HepG2 (cell line): ENCODE results near the gene FOXS1. TPM values are rescaled to one million over a fixed set of nuclear protein-coding genes. Genes with fewer than 3 reads are reported as not detected.

Experiments used
- CREB1 ChIP-seq, 2 experiments: fragments of 450-650 bp in 1 of 2; IDR thresholded peaks; 2 replicates each; pipeline ENCODE4 v1.6.1; 2016 to 2017; ENCODE audit warnings: control low read depth in 1 of 2, mild to moderate bottlenecking in 1 of 2, missing compliant biosample characterization in 1 of 2, missing genetic modification characterization in 1 of 2
- GTF2F1 ChIP-seq: fragments of 150-350 bp; IDR thresholded peaks from 2 replicates; pipeline ENCODE4 v1.6.1; 2014; ENCODE audit warnings: low read length
- MIER3 ChIP-seq: IDR thresholded peaks from 2 replicates; pipeline ENCODE4 v1.6.1; 2016; ENCODE audit warnings: missing compliant biosample characterization, borderline replicate concordance
- NCOA5 ChIP-seq: sonication (generic); formaldehyde crosslinking; IDR thresholded peaks from 2 replicates; pipeline ENCODE4 v1.4.0; 2020; ENCODE audit warnings: missing genetic modification reagents
- PHF8 ChIP-seq: sonication (generic); formaldehyde crosslinking; IDR thresholded peaks from 2 replicates; pipeline ENCODE4 v1.5.0; 2020; ENCODE audit warnings: missing genetic modification reagents
- SMARCC2 ChIP-seq: fragments of 450-650 bp; IDR thresholded peaks from 2 replicates; pipeline ENCODE4 v1.6.1; 2017; ENCODE audit warnings: antibody characterized with exemption, mild to moderate bottlenecking
- SYNCRIP ChIP-seq: fragments of 200-400 bp; formaldehyde crosslinking; IDR thresholded peaks from 2 replicates; pipeline ENCODE4 v1.6.1; 2018; ENCODE audit warnings: mild to moderate bottlenecking, low read depth, low read length; ENCODE audit not compliant: insufficient read depth
- TAF1 ChIP-seq: sonication (generic); formaldehyde crosslinking; IDR thresholded peaks from 2 replicates; pipeline ENCODE4 v1.4.0; 2020; ENCODE audit warnings: missing genetic modification reagents
- TCF12 ChIP-seq, 2 experiments: fragments of 450-650 bp in 1 of 2; sonication (generic) in 1 of 2; formaldehyde crosslinking in 1 of 2; IDR thresholded peaks; 2 replicates each; pipeline versions ENCODE4 v1.6.1 to v1.8.0; 2017 to 2022; ENCODE audit warnings: antibody characterized with exemption in 1 of 2, mild to moderate bottlenecking in 1 of 2, missing genetic modification reagents in 1 of 2, moderate library complexity in 1 of 2
- ZNF331 ChIP-seq: sonication (generic); formaldehyde crosslinking; IDR thresholded peaks from 2 replicates; pipeline ENCODE4 v1.4.0; 2020; ENCODE audit warnings: missing genetic modification reagents
- ZNF678 ChIP-seq: sonication (generic); formaldehyde crosslinking; IDR thresholded peaks from 2 replicates; pipeline ENCODE4 v1.4.0; 2020; ENCODE audit warnings: mild to moderate bottlenecking, missing genetic modification reagents
- polyA plus RNA-seq, 8 experiments: library from polyadenylated mRNA; depleted of rRNA in 3 of 8; stranded (reverse) in 7 of 8; unstranded in 1 of 8; fragments of >200 nt; fragmentation: Illumina TruSeq in 4 of 8; extraction: Trizol in 4 of 8; gene quantifications; 2 replicates each; pipeline versions ENCODE4 v1.2.1 to v1.2.3, GENCODE V29; 2011 to 2016; ENCODE audit warnings: low read depth in 4 of 8, missing spikeins in 1 of 8, mixed read lengths in 1 of 8; ENCODE audit not compliant: insufficient read depth in 1 of 8
- total RNA-seq, 5 experiments: library from RNA; depleted of rRNA; stranded (reverse); fragments of >200 nt; fragmentation: Illumina TruSeq; extraction: Trizol; gene quantifications; 2 replicates each; pipeline ENCODE4 v1.2.3, GENCODE V29; 2016; ENCODE audit warnings: low read depth in 1 of 5
- TF ChIP-seq, protein P1 (sequence below): sonication (generic); formaldehyde crosslinking; IDR thresholded peaks from 2 replicates; pipeline ENCODE4 v1.8.0; 2022; ENCODE audit warnings: missing genetic modification reagents, low read depth, mild to moderate bottlenecking, borderline replicate concordance
- TF ChIP-seq, protein P2 (sequence below): IDR thresholded peaks from 2 replicates; pipeline ENCODE4 v1.6.1; 2016; ENCODE audit warnings: missing compliant biosample characterization, missing genetic modification reagents, borderline replicate concordance
- TF ChIP-seq, protein P3 (sequence below): sonication (generic); formaldehyde crosslinking; IDR thresholded peaks from 2 replicates; pipeline ENCODE4 v1.5.0; 2020; ENCODE audit warnings: missing genetic modification reagents
- TF ChIP-seq, protein P4 (sequence below): sonication (generic); formaldehyde crosslinking; conservative IDR thresholded peaks from 2 replicates; pipeline ENCODE4 v1.8.0; 2022; ENCODE audit warnings: low read depth, missing genetic modification reagents
- TF ChIP-seq, protein P5 (sequence below): sonication (generic); formaldehyde crosslinking; IDR thresholded peaks from 2 replicates; pipeline ENCODE4 v1.5.0; 2020; ENCODE audit warnings: missing genetic modification reagents, mild to moderate bottlenecking, borderline replicate concordance

FOXS1 gene
- total and polyA plus RNA-seq, 2 of the 13 experiments (the other 11 are each of a cell fraction or from before 2014, with no cell fraction given) = not detected

DNA sequence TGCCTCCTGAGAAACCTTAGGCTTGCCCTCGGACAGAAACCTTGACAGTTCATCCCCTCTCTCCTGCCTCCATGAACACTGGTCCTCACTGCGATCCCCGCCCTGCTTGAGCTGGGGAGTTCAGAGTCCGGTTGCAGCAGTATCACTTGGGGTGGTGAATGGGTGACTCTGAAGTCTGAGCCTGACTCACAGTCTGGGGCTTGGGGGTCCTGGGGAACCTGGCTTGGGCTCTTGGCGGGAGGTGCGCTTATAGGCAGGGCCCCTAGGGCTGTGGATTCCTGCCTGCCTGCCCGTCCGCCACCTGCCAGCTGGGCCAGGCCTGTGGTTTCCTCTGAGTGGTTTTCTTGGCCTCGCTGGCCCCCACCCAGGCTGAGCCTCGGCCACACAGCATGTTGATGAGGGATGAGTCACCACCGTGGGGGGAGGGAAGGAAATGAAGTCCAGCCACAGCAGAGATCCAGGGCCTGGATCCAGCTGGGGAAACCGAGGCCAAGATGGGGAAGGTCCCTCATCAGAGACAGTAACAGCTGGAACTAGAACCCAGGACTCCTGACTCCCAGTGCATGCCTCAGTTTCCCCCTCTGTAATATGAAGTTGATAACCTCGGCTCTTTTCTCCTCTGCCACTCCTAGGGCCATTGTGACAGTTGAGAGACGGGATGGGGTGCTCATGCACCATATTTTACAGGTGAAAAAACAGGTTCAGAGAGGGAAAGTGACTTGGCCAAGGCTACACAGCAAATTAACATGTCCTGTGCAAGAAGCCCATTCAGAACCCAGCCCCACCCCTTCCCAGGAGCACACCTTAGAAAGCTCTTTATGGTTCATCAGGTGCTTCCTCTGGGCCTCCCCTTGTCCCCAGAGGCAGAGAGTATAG lies 9.2 kb downstream of the FOXS1 start (continued):
- TF ChIP-seq ZNF331 (CRISPR knock-in tag) = 0 out of 2 replicates have a peak, but pooled peaks have one; percentile 43
- no peak for TF ChIP-seq CREB1 (IDR thresholded peaks at IDR 0.05)
- no peak for TF ChIP-seq CREB1 (CRISPR knock-in tag; IDR thresholded peaks at IDR 0.05)
- TF ChIP-seq, protein P1, sequence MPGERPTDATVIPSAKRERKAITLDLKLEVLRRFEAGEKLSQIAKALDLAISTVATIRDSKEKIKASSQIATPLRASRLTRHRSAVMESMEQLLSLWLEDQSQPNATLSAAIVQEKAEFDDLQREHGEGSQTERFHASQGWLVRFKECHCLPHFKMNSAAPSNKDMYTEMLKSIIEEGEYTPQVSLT (CRISPR knock-in tag) = no peak
- peak; percentile 19; the same call in 1 of the 2 replicates for TF ChIP-seq MIER3 (CRISPR knock-in tag)
- TF ChIP-seq SMARCC2 = no peak
- TF ChIP-seq NCOA5 = no peak
- TF ChIP-seq ZNF678 (CRISPR knock-in tag) = no peak
- TF ChIP-seq, protein P2, sequence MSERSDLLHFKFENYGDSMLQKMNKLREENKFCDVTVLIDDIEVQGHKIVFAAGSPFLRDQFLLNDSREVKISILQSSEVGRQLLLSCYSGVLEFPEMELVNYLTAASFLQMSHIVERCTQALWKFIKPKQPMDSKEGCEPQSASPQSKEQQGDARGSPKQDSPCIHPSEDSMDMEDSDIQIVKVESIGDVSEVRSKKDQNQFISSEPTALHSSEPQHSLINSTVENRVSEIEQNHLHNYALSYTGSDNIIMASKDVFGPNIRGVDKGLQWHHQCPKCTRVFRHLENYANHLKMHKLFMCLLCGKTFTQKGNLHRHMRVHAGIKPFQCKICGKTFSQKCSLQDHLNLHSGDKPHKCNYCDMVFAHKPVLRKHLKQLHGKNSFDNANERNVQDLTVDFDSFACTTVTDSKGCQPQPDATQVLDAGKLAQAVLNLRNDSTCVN (CRISPR knock-in tag) = peak; percentile 48; the same call in 1 of the 2 replicates
- no peak for TF ChIP-seq GTF2F1
- no peak for TF ChIP-seq TCF12 (IDR thresholded peaks at IDR 0.05)
- no peak for TF ChIP-seq TCF12 (CRISPR knock-in tag; IDR thresholded peaks at IDR 0.05)
- TF ChIP-seq, protein P3, sequence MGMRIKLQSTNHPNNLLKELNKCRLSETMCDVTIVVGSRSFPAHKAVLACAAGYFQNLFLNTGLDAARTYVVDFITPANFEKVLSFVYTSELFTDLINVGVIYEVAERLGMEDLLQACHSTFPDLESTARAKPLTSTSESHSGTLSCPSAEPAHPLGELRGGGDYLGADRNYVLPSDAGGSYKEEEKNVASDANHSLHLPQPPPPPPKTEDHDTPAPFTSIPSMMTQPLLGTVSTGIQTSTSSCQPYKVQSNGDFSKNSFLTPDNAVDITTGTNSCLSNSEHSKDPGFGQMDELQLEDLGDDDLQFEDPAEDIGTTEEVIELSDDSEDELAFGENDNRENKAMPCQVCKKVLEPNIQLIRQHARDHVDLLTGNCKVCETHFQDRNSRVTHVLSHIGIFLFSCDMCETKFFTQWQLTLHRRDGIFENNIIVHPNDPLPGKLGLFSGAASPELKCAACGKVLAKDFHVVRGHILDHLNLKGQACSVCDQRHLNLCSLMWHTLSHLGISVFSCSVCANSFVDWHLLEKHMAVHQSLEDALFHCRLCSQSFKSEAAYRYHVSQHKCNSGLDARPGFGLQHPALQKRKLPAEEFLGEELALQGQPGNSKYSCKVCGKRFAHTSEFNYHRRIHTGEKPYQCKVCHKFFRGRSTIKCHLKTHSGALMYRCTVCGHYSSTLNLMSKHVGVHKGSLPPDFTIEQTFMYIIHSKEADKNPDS (CRISPR knock-in tag) = no peak
- TF ChIP-seq, protein P4, sequence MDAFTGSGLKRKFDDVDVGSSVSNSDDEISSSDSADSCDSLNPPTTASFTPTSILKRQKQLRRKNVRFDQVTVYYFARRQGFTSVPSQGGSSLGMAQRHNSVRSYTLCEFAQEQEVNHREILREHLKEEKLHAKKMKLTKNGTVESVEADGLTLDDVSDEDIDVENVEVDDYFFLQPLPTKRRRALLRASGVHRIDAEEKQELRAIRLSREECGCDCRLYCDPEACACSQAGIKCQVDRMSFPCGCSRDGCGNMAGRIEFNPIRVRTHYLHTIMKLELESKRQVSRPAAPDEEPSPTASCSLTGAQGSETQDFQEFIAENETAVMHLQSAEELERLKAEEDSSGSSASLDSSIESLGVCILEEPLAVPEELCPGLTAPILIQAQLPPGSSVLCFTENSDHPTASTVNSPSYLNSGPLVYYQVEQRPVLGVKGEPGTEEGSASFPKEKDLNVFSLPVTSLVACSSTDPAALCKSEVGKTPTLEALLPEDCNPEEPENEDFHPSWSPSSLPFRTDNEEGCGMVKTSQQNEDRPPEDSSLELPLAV = no peak
- TF ChIP-seq PHF8 = peak; percentile 34; the same call in 1 of the 2 replicates
- TF ChIP-seq SYNCRIP = no peak
- TF ChIP-seq, protein P5, sequence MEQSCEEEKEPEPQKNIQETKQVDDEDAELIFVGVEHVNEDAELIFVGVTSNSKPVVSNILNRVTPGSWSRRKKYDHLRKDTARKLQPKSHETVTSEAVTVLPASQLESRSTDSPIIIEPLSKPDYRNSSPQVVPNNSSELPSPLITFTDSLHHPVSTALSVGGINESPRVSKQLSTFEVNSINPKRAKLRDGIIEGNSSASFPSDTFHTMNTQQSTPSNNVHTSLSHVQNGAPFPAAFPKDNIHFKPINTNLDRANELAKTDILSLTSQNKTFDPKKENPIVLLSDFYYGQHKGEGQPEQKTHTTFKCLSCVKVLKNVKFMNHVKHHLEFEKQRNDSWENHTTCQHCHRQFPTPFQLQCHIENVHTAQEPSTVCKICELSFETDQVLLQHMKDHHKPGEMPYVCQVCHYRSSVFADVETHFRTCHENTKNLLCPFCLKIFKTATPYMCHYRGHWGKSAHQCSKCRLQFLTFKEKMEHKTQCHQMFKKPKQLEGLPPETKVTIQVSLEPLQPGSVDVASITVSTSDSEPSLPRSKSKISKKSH (CRISPR knock-in tag) = no peak
- peak; percentile 22; the same call in 1 of the 2 replicates for TF ChIP-seq TAF1 (CRISPR knock-in tag)
